Natural killer cell treated with Interleukin-12 subunit alpha and Interleukin-12 subunit beta and Interleukin-15 and Interleukin-18, amount 100 ng/mL, for 72 hours (primary cell): ENCODE measurements around the gene FBXL13. TPM values are rescaled to one million over a fixed set of nuclear protein-coding genes. Genes with fewer than 3 reads are reported as not detected.

Experiments used
- ATAC-seq, 2 donors: fragments of 150-1000 bp; cut with Tn5 transposase in 1 of 2; sonication (Bioruptor Pico), chemical (Tn5 transposase) in 1 of 2; 2 replicates each; pipeline ENCODE4 v1.10.0; 2021
- DNase-seq: peaks from one replicate; pipeline ENCODE4 v3.0.0; 2022; ENCODE audit warnings: low spot score
- H3K27ac Mint-ChIP-seq, 2 donors: 1 replicate in 1 of 2; 2 replicates in 1 of 2; pipeline ENCODE4 v1.8.0; 2022; ENCODE audit warnings: mixed read lengths in 2 of 2, mild to moderate bottlenecking in 1 of 2, moderate library complexity in 1 of 2
- H3K27me3 Mint-ChIP-seq, 2 donors: 1 replicate in 1 of 2; 2 replicates in 1 of 2; pipeline ENCODE4 v1.8.0; 2022; ENCODE audit warnings: mixed read lengths in 2 of 2
- H3K36me3 Mint-ChIP-seq: one replicate; pipeline ENCODE4 v1.8.0; 2022; ENCODE audit warnings: mixed read lengths
- H3K4me1 Mint-ChIP-seq, 2 donors: 1 replicate in 1 of 2; 2 replicates in 1 of 2; pipeline ENCODE4 v1.8.0; 2022; ENCODE audit warnings: low read depth in 2 of 2, mixed read lengths in 2 of 2, mild to moderate bottlenecking in 1 of 2
- H3K4me3 Mint-ChIP-seq: one replicate; pipeline ENCODE4 v1.8.0; 2022; ENCODE audit warnings: mixed read lengths
- H3K9me3 Mint-ChIP-seq: 2 replicates; pipeline ENCODE4 v1.8.0; 2022; ENCODE audit warnings: mixed read lengths
- total RNA-seq, 2 donors: library from RNA; stranded (reverse); gene quantifications; one replicate each; pipeline ENCODE4 v1.2.3, GENCODE V29; 2022

The FBXL13 gene
- total RNA-seq, 2 donors from 2014 or later: 0.43 to 0.86 TPM

GRCh38 chr7:102892631-102893278, 181.8 kb downstream of the FBXL13 start:
- Mint-ChIP-seq H3K4me1 (peaks cover 0 to 3% of the 10 kb centered on the region in 2 donors), H3K9me3 (no peaks in the 10 kb centered on the region), H3K4me3 (no peak overlapping the region), H3K36me3 (no peaks in the 10 kb centered on the region), H3K27me3 (peaks cover 2 to 17% of the 10 kb centered on the region in 2 donors), H3K27ac (no peak overlapping the region)
- ATAC-seq (no peak), DNase-seq (no peak)

- Mint-ChIP-seq H3K27ac (no peak overlapping the region), H3K4me3 (no peak overlapping the region), H3K4me1 (peaks cover 0 to 3% of the 10 kb centered on the region in 2 donors), H3K27me3 (peaks cover 2 to 18% of the 10 kb centered on the region in 2 donors), H3K9me3 (no peaks in the 10 kb centered on the region), H3K36me3 (no peaks in the 10 kb centered on the region)
- DNase-seq: no peak
- ATAC-seq: no peak
Observed at GRCh38 chr7:102891693-102892261, 182.8 kb downstream of the FBXL13 start.

- ATAC-seq (no peak), DNase-seq (no peak)
- Mint-ChIP-seq H3K4me1 (peaks cover 0 to 3% of the 10 kb centered on the region in 2 donors), H3K27me3 (peaks cover 2 to 18% of the 10 kb centered on the region in 2 donors), H3K4me3 (no peak overlapping the region), H3K36me3 (no peaks in the 10 kb centered on the region), H3K27ac (no peak overlapping the region), H3K9me3 (no peaks in the 10 kb centered on the region)
Observed at GRCh38 chr7:102890971-102891692, 183.5 kb downstream of the FBXL13 start.

- Mint-ChIP-seq H3K27ac (no peak overlapping the region), H3K9me3 (no peaks in the 10 kb centered on the region), H3K27me3 (peaks cover 2 to 18% of the 10 kb centered on the region in 2 donors), H3K36me3 (no peaks in the 10 kb centered on the region), H3K4me1 (peaks cover 0 to 3% of the 10 kb centered on the region in 2 donors), H3K4me3 (no peak overlapping the region)
- DNase-seq: no peak
- peak in 1 of 2 donors; percentile 24 for ATAC-seq
Observed at GRCh38 chr7:102890292-102890970, 184.2 kb downstream of the FBXL13 start.

GRCh38 chr7:102889851-102890250, 184.7 kb downstream of the FBXL13 start:
- H3K4me1 Mint-ChIP-seq: peaks cover 0 to 3% of the 10 kb centered on the region in 2 donors
- H3K9me3 Mint-ChIP-seq: no peaks in the 10 kb centered on the region
- H3K27ac Mint-ChIP-seq: no peak overlapping the region
- no peak overlapping the region for H3K4me3 Mint-ChIP-seq
- H3K27me3 Mint-ChIP-seq: peaks cover 2 to 18% of the 10 kb centered on the region in 2 donors
- DNase-seq: no peak
- H3K36me3 Mint-ChIP-seq: no peaks in the 10 kb centered on the region
- ATAC-seq: no peak

GRCh38 chr7:102888561-102889233, 185.9 kb downstream of the FBXL13 start:
- peaks cover 0 to 3% of the 10 kb centered on the region in 2 donors for H3K4me1 Mint-ChIP-seq
- no peaks in the 10 kb centered on the region for H3K36me3 Mint-ChIP-seq
- no peak overlapping the region for H3K27ac Mint-ChIP-seq
- no peaks in the 10 kb centered on the region for H3K9me3 Mint-ChIP-seq
- peaks cover 2 to 18% of the 10 kb centered on the region in 2 donors for H3K27me3 Mint-ChIP-seq
- ATAC-seq: no peak
- DNase-seq: no peak
- no peak overlapping the region for H3K4me3 Mint-ChIP-seq

GRCh38 chr7:102883098-102883860, 191.3 kb downstream of the FBXL13 start:
- Mint-ChIP-seq H3K27me3 (peaks cover 0 to 7% of the 10 kb centered on the region in 2 donors), H3K4me1 (no peaks in the 10 kb centered on the region), H3K27ac (no peak overlapping the region), H3K36me3 (no peaks in the 10 kb centered on the region), H3K9me3 (no peaks in the 10 kb centered on the region), H3K4me3 (no peak overlapping the region)
- DNase-seq (no peak), ATAC-seq (no peak)

GRCh38 chr7:102875700-102876295, 198.8 kb downstream of the FBXL13 start:
- H3K4me1 Mint-ChIP-seq: peaks cover 14 to 16% of the 10 kb centered on the region in 2 donors
- ATAC-seq: peak; percentile 69 to 86
- no peak for DNase-seq
- no peaks in the 10 kb centered on the region for H3K36me3 Mint-ChIP-seq
- peaks cover 2 to 7% of the 10 kb centered on the region in 2 donors for H3K27me3 Mint-ChIP-seq
- no peak overlapping the region for H3K27ac Mint-ChIP-seq
- H3K4me3 Mint-ChIP-seq: no peak overlapping the region
- H3K9me3 Mint-ChIP-seq: no peaks in the 10 kb centered on the region

- Mint-ChIP-seq H3K4me3 (no peak overlapping the region), H3K9me3 (no peaks in the 10 kb centered on the region), H3K27ac (peak overlapping the region in 1 of 2 donors; percentile 25), H3K4me1 (peaks cover 14 to 16% of the 10 kb centered on the region in 2 donors), H3K36me3 (no peaks in the 10 kb centered on the region), H3K27me3 (peaks cover 2 to 7% of the 10 kb centered on the region in 2 donors)
- DNase-seq: no peak
- ATAC-seq: no peak
Observed at GRCh38 chr7:102874966-102875365, 199.6 kb downstream of the FBXL13 start.

GRCh38 chr7:102874166-102874829, 200.3 kb downstream of the FBXL13 start:
- H3K4me1 Mint-ChIP-seq: peaks cover 14 to 16% of the 10 kb centered on the region in 2 donors
- peak overlapping the region; percentile 1 to 9 for H3K27ac Mint-ChIP-seq
- no peaks in the 10 kb centered on the region for H3K9me3 Mint-ChIP-seq
- H3K4me3 Mint-ChIP-seq: peak overlapping the region; percentile 4
- DNase-seq (no peak), ATAC-seq (peak; percentile 81 to 84)
- no peaks in the 10 kb centered on the region for H3K36me3 Mint-ChIP-seq
- H3K27me3 Mint-ChIP-seq: peaks cover 2 to 7% of the 10 kb centered on the region in 2 donors

- ATAC-seq (no peak), DNase-seq (no peak)
- H3K27me3 Mint-ChIP-seq: peaks cover 2 to 7% of the 10 kb centered on the region in 2 donors
- no peaks in the 10 kb centered on the region for H3K9me3 Mint-ChIP-seq
- H3K36me3 Mint-ChIP-seq: no peaks in the 10 kb centered on the region
- H3K4me3 Mint-ChIP-seq: peak overlapping the region; percentile 4
- peak overlapping the region; percentile 1 to 9 for H3K27ac Mint-ChIP-seq
- peaks cover 14 to 16% of the 10 kb centered on the region in 2 donors for H3K4me1 Mint-ChIP-seq
Observed at GRCh38 chr7:102873470-102874165, 201.0 kb downstream of the FBXL13 start.
